Right renal cortex interstitium (tissue), 3 donors: ENCODE data around the gene RBBP6. TPM values are rescaled to one million over a fixed set of nuclear protein-coding genes. Genes with fewer than 3 reads are reported as not detected.

Experiments
- polyA plus RNA-seq, 3 donors: library from polyadenylated mRNA; unstranded; fragments of 120-200 nt; gene quantifications; one replicate each; pipeline ENCODE4 v1.2.1, GENCODE V29; 2013; ENCODE audit not compliant: insufficient read length in 3 of 3

RBBP6 gene
- polyA plus RNA-seq, 3 donors: 74.8 to 83.0 (median 78.2) TPM

Other genes with a start within 250 kb of the RBBP6 start
- gene TNRC6A, start 190.1 kb downstream of the RBBP6 start, polyA plus RNA-seq: 10 to 100 TPM; 46.8 to 51.7 (median 50.7) TPM